ENCODE measurements around the gene AKNAD1. TPM values are rescaled to one million over a fixed set of nuclear protein-coding genes. Genes with fewer than 3 reads are reported as not detected.

AKNAD1 gene
- total RNA-seq, 1 donor from 2014 or later = not detected

DNA sequence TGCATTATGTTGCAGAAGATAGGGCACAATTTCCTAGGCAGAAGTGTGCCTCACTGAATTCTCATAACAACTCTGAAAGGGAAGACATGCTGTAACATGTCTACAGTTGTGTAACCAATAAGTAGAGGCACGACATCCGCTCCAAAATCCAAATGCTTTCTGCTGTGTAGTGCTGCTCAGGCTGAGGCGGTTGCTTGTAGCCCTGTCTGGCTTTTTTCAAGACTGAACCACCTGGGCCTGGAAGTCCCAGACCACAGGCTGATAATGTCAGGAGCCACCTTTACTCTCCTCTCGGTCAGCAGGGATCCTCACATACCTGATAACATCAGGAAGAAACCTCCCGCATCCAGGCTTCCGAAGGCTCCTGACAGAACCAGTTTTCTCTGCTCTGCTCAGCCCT, 10.9 kb downstream of the AKNAD1 start:
- no peaks in the 10 kb centered on the region for H3K27me3 ChIP-seq (ENCODE audit: low read depth)
- no peak overlapping the region for H3K4me3 ChIP-seq
- H3K27ac ChIP-seq (replicated peaks) = no peak overlapping the region
- no peaks in the 10 kb centered on the region for H3K36me3 ChIP-seq
- no peak for DNase-seq
- H3K9me3 ChIP-seq (replicated peaks) = no peaks in the 10 kb centered on the region
- peaks cover 16% of the 10 kb centered on the region for H3K4me1 ChIP-seq
- intact Hi-C loops (cut with micrococcal nuclease) = no loop called here
- TF ChIP-seq, protein P1, sequence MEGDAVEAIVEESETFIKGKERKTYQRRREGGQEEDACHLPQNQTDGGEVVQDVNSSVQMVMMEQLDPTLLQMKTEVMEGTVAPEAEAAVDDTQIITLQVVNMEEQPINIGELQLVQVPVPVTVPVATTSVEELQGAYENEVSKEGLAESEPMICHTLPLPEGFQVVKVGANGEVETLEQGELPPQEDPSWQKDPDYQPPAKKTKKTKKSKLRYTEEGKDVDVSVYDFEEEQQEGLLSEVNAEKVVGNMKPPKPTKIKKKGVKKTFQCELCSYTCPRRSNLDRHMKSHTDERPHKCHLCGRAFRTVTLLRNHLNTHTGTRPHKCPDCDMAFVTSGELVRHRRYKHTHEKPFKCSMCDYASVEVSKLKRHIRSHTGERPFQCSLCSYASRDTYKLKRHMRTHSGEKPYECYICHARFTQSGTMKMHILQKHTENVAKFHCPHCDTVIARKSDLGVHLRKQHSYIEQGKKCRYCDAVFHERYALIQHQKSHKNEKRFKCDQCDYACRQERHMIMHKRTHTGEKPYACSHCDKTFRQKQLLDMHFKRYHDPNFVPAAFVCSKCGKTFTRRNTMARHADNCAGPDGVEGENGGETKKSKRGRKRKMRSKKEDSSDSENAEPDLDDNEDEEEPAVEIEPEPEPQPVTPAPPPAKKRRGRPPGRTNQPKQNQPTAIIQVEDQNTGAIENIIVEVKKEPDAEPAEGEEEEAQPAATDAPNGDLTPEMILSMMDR (IDR thresholded peaks at IDR 0.05; ENCODE audit: borderline replicate concordance) = no peak

DNA sequence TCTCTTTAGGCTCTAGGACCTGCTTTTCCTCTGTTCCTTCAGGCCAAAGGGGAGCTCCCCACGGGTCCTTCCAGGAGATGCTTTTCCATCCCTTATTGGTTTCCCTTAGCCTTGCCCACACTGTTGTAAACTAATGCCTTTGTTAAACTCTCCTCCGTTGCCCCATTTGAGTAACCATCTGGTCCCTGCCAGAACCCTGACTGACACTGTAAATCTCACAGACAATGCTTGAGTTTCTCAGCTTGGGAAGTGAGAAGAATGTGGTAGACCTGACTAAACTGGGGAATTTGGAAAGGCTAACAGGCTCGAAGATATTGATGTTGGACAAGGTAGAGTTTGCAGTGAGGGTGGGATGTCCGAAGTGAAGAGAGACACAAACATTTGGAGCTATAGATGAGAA, 11.4 kb downstream of the AKNAD1 start:
- Histone ChIP-seq H3K4me1 (peaks cover 16% of the 10 kb centered on the region), H3K27ac (replicated peaks) (no peak overlapping the region)

DNA sequence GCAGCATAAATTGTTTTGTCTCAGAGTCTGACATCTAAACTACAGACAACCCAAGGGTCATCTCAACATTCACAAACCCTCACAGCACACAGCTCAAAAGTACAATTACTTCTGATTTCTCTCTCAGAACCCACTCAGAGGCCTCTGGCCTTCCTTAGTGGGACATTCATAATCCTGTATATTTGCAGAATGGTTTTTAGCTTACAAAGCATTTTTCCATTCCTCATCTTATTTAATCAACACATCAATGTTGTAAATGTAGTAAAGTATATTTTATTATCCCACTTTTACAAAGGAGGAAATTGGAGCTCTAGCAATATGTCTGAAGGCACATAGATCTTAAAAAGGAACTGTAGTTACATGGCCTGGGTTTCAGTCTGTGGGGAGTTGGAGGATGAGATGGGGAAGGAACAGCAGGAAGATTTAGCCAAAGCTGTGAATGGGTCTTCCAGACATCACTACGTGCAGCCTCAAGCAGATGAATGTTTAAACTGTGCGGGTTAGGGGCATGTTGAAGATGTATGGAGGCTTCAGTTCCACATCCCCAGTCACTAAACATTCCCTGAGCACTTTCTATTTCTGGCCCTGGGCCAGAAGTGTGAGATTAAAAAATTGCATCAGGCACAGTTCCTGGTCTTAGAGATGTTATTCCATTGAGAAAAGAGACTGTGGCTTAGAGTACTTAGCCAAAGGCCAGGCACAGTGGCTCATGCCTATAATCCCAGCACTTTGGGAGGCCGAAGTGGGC, 13.3 kb downstream of the AKNAD1 start:
- Histone ChIP-seq H3K27ac (replicated peaks) (no peak overlapping the region), H3K36me3 (no peaks in the 10 kb centered on the region), H3K4me1 (peaks cover 16% of the 10 kb centered on the region), H3K4me3 (no peak overlapping the region), H3K9me3 (replicated peaks) (peaks cover under 1% of the 10 kb centered on the region), H3K27me3 (ENCODE audit: low read depth) (no peaks in the 10 kb centered on the region)
- TF ChIP-seq, protein P1 (IDR thresholded peaks at IDR 0.05; ENCODE audit: borderline replicate concordance) = no peak
- no peak for DNase-seq
- intact Hi-C loops (cut with micrococcal nuclease) = no loop called here

More for the DNA sequence above, 11.4 kb downstream of the AKNAD1 start:
- TF ChIP-seq, protein P1 (IDR thresholded peaks at IDR 0.05; ENCODE audit: borderline replicate concordance) = no peak
- no peak for DNase-seq
- intact Hi-C loops (cut with micrococcal nuclease) = no loop called here
- Histone ChIP-seq H3K27me3 (ENCODE audit: low read depth) (no peaks in the 10 kb centered on the region), H3K36me3 (no peaks in the 10 kb centered on the region), H3K9me3 (replicated peaks) (no peaks in the 10 kb centered on the region), H3K4me3 (no peak overlapping the region)

DNA sequence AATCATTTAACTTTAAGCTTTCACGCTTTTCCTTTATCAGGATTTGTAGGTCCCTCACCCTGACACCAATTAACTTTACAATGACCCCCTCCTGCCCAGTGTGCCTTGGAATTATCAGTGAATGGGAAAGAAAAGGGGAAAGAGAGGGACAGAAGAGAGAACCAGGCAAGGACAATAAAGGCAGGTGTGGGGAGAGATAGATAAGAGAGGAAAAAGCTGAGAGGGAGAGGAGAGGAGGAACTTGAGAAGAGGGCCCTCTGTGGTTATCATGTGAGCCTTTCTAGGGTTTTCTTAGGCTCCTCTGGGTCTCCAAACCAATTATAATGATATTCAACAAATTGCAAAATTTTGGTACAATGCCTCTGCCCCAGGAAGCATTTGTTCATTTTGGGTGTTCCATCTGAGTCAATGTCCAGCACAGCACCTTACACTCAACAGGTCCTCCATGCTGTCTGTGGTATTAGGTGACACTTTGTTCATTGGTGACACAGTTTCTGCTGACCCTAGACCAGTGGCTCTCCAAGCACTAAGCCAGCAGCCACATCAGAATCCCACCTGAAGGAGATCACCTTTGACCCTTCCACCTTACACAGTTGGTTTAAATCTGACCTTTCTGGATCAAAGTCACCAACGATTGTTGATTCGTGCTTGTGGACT, 14.2 kb downstream of the AKNAD1 start:
- H3K9me3 ChIP-seq (replicated peaks) = peaks cover 5% of the 10 kb centered on the region
- TF ChIP-seq, protein P1 (IDR thresholded peaks at IDR 0.05; ENCODE audit: borderline replicate concordance) = no peak
- intact Hi-C loops (cut with micrococcal nuclease) = no loop called here
- H3K4me1 ChIP-seq = peaks cover 16% of the 10 kb centered on the region
- no peak for DNase-seq
- H3K27me3 ChIP-seq (ENCODE audit: low read depth) = no peaks in the 10 kb centered on the region
- H3K4me3 ChIP-seq = no peak overlapping the region
- H3K36me3 ChIP-seq = no peaks in the 10 kb centered on the region
- H3K27ac ChIP-seq (replicated peaks) = no peak overlapping the region

DNA sequence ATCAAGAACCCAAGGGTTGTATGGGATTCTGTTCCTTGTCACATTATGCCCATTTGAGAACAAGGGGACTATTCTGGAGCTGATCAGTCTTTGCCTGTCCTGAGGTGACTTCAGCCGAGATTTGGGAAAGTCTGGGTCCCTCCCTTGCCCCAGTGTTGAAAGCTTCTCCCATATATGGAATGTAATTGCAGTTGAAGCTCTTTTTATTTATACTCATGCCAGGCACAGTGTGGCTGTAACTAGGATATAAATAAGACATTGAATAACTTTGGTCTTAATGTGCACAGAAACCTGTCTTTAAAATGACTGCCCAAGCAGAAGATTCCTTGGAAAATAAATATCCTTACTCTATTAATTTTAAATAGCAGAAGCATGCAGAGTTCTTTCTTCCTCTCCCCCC, 15.2 kb downstream of the AKNAD1 start:
- Histone ChIP-seq H3K36me3 (no peaks in the 10 kb centered on the region), H3K27ac (replicated peaks) (no peak overlapping the region), H3K27me3 (ENCODE audit: low read depth) (no peaks in the 10 kb centered on the region), H3K9me3 (replicated peaks) (peaks cover 5% of the 10 kb centered on the region), H3K4me3 (no peak overlapping the region), H3K4me1 (peaks cover 16% of the 10 kb centered on the region)
- DNase-seq = no peak
- intact Hi-C loops (cut with micrococcal nuclease) = no loop called here
- TF ChIP-seq, protein P1 (IDR thresholded peaks at IDR 0.05; ENCODE audit: borderline replicate concordance) = no peak
